NCI-H1694 treated with DMSO at 0.1 percent for 48 hours (cell line): Measurements from ENCODE around the gene PRRG1.
"Not testable (repeated sequence)": the region's sequence is repeated elsewhere in the genome, so short reads cannot be mapped to it uniquely, and the experiment has no call there.

Source experiments
- DNase-seq: peaks from one replicate; lab custom pipeline; 2025; lab: John Stamatoyannopoulos, UW

PRRG1 gene

DNA sequence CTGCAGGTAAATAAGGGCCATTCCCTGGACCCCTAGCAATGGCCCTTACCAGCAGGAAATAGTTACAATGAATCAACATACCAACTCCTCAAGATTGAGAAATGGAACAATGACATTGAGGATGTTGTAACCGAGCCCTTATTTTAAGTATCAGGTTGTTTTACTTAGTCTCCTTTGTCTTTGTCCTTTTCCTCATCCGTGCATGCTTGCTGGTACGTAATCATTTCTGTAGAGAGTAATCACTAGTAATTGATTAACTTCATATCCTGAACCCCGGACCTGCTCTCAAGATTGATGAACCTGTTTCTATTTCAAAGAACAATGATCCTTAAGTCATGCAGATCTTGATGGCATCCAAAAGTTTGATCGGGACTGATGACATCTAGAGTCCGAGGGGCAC is 123.7 kb downstream of the PRRG1 start:
- no peak for DNase-seq

DNA sequence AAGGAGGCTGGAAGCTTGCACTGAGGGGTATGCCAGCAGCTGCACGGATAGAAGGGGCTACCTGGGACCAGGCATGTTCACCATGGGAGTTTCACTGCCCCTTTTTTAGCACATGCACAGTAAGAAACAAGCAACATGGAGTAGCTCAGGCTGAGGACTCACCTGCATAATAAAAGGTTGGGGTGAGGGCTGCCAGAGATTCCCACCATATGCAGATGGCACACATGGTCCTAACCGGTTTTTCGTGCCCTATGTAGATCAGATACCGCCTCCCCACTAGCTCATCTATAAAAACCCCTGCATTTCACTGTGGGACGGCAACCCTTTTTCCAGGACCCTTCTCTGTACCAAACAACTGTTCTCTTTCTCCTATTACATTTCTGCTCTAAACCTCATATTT is 125.3 kb downstream of the PRRG1 start:
- DNase-seq: no peak

DNA sequence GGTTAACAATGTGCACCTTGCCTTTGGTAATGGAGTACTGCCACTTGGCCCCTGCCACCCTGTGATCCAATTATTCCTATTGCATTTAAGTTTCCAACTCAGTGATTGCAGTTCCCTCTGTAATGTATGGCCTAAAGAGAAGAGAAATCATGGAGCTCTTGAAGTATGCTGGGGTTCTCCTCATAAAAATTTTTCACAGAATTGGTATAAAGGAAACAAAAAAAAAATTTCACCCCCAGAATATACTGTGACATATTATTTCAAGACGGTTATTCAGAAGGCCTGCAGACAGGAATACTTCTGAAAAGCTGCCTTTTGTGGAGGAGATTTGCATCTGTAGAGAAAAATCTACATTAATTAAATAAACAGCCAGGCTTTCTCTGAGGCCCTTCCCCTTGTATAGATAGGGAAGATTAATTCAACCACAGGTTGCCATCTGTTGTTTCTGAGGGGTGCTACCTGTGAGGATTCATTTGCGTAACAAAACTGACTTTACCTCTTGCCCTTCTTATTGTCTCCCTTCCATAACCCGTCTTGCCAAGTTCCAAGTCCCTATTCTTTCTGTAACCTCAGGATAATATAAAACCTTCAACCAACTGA is 127.5 kb downstream of the PRRG1 start:
- no peak for DNase-seq

DNA sequence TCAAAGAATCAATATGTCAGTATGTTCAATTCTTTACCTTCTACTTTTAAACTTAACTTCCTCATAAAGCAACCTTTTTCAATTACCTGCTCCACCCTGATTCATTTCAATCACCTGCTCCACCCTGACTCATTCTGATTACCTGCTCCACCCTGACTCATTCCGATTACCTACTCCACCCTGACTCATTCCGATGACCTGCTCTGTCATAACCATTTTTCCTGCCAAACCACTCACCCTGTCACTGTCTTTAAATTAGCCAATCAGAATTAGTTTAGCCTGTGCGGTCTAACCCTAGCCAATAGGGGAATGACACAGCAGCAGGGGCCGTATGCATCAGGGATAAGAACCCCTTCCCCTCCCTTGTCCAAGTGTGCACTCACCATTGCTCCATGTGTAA is 135.2 kb downstream of the PRRG1 start:
- DNase-seq: not testable (repeated sequence)

DNA sequence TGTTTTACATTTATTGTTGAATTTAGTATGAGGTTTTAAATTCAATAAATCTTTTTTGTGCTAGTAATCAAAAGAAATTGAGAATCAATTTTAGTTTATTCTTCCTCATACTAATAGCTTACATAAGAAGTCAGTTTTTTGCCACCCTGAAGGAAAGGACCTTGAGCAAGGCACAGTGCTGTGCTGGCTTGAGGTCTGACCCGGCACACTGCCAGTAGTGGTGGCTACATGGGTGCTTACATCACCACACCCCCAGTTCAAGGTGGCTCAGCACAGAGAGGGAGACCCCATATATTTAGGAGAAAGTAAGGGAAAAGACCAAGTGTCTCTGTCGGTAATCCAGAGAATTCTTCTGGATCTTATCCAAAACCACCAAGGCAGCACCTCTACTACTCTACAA is 136.3 kb downstream of the PRRG1 start:
- DNase-seq: no peak

DNA sequence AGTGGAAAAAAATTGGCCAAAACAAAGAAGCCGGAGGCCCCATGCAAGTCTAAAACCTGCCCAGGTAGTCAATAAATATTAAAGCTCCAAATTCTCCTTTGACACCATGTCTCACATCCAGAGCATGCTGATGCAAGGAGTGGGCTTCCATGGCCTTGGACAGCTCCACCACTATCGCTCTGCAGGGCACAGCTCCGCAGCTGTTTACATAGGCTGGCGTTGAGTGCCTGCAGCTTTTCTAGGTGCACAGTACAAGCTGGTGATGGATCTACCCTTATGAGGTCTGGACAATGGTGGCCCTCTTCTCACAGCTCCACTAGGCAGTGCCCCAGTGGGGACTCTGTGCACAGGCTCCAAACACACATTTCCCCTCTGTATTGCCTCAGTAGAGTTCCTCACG is 138.1 kb downstream of the PRRG1 start:
- no peak for DNase-seq

DNA sequence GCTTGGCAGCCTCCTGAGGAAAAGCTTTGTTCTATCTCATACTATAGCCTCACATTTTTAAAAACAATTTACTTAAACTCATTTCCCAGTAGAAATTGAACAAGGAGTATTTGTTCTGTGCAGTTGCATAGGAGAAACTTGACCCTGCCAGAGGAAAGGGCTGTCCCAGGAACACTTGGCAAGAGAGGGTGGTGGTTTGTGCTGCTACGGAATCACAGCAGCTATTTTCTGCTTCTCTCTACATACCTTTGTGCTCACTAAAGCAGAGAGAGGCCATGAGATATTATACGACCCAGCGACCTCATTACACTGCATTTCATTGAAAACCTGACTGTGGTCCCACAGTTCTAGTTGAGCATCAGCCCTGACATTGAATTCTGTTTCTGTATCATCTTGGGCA is 139.2 kb downstream of the PRRG1 start:
- no peak for DNase-seq

DNA sequence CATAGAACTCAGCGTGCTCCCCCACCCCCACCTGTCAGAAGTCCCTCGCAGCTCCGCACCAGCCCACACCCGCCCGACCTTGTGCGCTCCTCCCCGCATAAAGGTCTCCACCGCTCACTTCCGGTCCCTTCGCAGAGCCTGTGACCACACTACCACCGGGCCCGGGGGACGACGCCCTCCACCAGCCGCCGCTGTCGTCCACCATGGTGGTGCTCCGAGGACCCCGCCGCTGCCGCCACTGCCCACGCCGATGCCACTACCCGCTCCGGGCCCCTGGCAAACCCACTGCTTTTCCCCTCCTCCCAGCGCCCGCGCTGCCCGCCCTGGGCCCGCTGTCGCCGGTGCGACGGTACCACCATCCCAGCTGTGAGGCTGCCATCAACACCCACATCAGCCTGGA is 142.5 kb downstream of the PRRG1 start:
- no peak for DNase-seq

DNA sequence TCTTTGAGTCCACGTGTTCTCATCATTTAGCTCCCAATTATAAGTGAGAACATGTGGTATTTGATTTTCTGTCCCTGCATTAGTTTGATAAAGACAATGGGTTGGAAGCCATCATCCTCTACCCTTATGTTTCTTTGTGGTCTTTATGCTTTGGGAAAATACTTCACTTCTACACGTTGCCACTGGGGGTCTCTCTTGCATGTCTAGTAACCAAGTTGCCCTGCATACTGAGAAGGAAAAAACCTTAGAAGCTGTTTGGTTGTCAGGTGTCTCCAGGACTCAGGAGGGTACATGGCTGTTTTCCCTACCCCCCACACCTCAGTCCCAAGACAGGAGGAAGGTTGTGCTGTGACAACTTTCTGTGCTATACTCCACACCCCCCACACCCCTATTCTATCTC is 146.6 kb downstream of the PRRG1 start:
- DNase-seq: not testable (repeated sequence)

DNA sequence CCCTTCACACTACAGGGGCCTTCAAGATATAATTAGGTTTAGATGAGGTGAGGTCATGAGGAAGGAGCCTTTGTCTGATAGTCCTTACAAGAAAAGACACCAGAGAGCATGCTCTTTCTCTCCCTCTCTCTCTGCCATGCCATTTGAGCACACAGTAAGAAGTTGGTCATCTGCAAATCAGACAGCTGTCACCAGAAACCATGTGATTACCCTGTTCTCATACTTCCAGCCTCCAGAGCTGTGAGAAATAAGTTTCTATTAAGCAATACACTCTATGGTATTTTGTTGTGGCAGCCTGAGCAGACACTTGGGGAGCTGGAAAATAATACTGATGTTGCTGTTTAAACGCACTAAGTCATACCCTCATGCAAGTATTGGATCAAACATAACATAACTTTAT is 148.0 kb downstream of the PRRG1 start:
- not testable (repeated sequence) for DNase-seq

DNA sequence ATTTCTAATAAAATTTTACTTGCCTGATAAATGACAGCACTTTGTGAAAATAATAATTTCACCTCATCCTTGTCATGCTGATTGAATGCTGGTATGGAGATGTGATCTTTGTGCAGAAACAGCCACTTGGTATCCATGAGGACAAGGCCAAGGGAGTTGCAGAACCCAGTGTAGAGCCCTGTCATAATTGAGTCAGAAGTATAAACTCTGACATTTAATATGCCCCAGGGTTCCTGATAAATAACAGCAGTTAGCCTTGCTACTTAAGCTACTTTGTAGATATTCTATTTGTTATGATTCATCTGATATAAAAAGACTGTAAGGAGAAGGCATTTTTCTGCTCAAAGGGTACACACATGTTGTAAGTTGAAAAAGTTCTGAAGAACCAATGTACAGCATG is 149.2 kb downstream of the PRRG1 start:
- DNase-seq: not testable (repeated sequence)

DNA sequence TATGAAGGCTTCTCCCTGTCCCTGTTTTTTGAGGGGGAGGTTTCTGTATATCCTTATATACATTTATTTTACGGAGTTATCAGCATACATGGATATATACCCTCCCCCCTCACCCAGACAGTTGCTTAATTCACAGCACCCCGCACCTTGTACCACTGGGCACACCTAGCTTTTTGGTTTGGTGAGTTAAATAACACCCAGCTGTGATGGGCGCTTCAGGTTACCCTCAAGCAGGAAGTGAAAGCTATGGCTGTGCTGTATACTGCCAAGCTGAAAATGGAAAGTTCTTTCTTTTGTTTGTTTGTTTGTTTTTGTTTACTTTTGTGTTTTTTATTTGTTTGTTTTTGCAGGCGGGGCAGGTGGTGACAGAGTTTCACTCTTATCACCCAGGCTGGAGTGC is 150.5 kb downstream of the PRRG1 start:
- not testable (repeated sequence) for DNase-seq

DNA sequence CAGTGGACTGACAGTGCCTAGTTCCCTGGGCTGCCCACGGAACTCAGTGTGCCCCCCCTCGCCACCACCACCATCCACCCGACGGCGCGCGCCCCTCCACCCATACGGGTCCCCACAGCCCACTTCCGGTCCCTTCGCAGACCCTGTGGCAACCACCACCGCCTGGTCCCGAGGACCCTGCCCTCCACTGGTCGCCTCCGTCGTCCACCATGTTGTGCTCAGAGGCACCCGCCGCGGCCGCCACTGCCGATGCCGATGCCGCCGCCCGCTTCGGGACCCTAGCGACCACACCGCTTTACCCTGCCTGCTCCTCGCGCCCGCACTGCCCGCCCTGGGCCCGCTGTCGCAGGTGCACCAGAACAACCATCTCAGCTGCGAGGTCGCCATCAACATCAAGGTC is 155.8 kb downstream of the PRRG1 start:
- no peak for DNase-seq
